IPS DF 6.9 (cell line): ENCODE results near the gene TCF3.

Experiments
- DNase-seq: peaks from one replicate; pipeline ENCODE4 v3.0.0-alpha.2; 2013; ENCODE audit warnings: low read depth, low spot score
- H3K27ac ChIP-seq: one replicate; pipeline ENCODE4 v1.5.1; 2013; ENCODE audit warnings: low read length, control low read depth
- H3K27me3 ChIP-seq: 2 replicates; pipeline ENCODE4 v1.6.1; 2013; ENCODE audit warnings: mild to moderate bottlenecking, low read length; ENCODE audit not compliant: control insufficient read depth, insufficient read depth
- H3K36me3 ChIP-seq: 2 replicates; pipeline ENCODE4 v1.6.1; 2013; ENCODE audit warnings: low read length; ENCODE audit not compliant: control insufficient read depth, insufficient read depth
- H3K4me1 ChIP-seq: 2 replicates; pipeline ENCODE4 v1.6.1; 2013; ENCODE audit warnings: low read length; ENCODE audit not compliant: control insufficient read depth, insufficient read depth
- H3K4me3 ChIP-seq: 2 replicates; pipeline ENCODE4 v1.5.1; 2013; ENCODE audit warnings: mild to moderate bottlenecking, low read length
- H3K9me3 ChIP-seq: 2 replicates; pipeline ENCODE4 v1.6.1; 2013; ENCODE audit warnings: low read length, inconsistent platforms; ENCODE audit not compliant: control insufficient read depth, insufficient read depth
- WGBS: extraction: QIAGEN DNeasy Blood & Tissue Kit; methylation state at CpG from one replicate; pipeline ENCODE4 v1.1.7; 2013; ENCODE audit warnings: mixed read lengths, missing lambda C conversion rate; ENCODE audit not compliant: insufficient read length, insufficient coverage; 5-methylcytosine and 5-hydroxymethylcytosine counted together

Gene TCF3

GRCh38 chr19:1650650-1651567 lies 1.5 kb downstream of the TCF3 start:
- no peak overlapping the region for H3K27ac ChIP-seq
- peak overlapping the region; percentile 82 for H3K4me3 ChIP-seq
- no peaks in the 10 kb centered on the region for H3K27me3 ChIP-seq
- H3K9me3 ChIP-seq: no peaks in the 10 kb centered on the region
- WGBS: no CpG with 5 or more reads among the region's 36 CpGs
- H3K4me1 ChIP-seq: peaks cover 2% of the 10 kb centered on the region; the same call in 1 of the 2 replicates
- H3K36me3 ChIP-seq: peaks cover 32% of the 10 kb centered on the region
- DNase-seq: no peak

DNA sequence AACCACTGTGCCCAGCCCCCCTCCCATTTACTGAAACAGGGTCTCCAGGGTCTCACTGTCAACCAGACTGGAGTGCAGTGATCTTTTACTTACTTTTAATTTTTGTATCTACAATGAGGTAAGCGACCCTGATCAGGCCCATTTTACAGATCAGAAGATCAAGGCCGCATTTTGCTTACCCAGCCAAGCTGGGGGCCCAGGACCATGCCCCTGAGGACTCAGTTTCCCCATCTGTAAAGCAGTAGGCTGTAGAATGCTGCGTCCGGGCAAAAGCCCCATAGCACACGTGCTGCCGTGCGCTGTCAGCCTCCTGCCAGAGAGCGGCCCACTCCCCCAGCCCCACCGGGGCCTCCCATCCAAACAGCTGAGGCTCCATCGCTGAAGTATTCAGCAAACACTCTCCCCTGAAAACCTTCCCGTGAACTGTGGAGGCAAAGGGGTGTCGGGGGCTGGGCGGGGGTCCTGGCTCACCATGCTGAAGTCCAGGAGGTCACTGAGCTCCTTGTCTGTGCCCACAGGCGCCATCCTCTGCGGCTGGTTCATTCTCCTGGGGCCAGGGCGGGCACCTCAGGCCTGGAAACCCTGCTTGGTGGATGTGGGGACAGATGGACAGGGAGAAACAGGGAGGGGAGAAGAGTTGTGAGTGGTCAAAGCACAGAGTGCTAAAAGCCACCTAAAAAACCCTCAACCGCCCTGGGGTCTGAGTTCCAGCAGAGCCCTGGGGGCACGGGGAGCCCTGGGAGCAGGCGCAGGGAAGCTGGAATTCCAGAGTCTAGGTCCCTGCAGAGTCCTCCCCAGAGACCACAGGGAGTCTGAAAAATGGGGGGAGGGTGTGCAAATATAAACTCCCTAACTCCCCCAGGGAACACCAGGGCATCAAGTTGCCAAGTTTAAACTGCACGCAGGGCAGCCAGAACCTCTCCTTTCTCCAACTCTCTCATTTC lies 2.4 kb downstream of the TCF3 start:
- DNase-seq: no peak
- Histone ChIP-seq H3K27ac (no peak overlapping the region), H3K4me1 (peaks cover 2% of the 10 kb centered on the region; the same call in 1 of the 2 replicates), H3K9me3 (no peaks in the 10 kb centered on the region), H3K27me3 (no peaks in the 10 kb centered on the region), H3K4me3 (peak overlapping the region; percentile 82; the same call in 1 of the 2 replicates), H3K36me3 (peaks cover 40% of the 10 kb centered on the region)
- no CpG with 5 or more reads among the region's 20 CpGs for WGBS

DNA sequence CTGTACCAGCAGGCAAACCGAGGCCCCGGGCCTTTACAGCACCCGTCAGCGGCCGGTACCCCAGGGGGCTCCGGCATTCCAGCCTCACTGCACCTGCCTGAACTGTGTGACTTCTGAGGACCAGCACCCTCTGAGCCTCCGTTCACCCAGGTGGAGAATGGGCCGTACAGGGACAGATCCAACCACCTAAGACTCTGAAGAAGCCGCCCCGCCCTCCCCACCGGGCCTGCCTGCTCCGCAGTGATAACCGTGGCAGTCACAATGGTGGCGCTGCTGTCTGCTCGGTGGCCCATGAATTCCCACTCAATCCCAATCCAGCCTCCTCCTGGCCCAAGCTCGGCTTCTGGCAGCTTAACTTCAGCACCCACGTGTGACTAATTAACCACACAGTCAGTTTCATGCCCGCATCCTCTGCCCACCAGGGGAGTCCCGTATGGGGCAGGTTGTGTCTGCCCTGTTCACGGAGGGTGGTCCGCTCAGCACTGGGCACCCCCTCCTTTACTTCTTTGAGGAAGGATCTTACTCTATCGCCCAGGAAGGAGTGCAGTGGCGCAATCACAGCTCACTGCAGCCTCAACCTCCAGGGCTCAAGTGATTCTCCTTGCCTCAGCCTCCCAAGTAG lies 3.4 kb downstream of the TCF3 start:
- no peak overlapping the region for H3K27ac ChIP-seq
- H3K36me3 ChIP-seq: peaks cover 46% of the 10 kb centered on the region

DNA sequence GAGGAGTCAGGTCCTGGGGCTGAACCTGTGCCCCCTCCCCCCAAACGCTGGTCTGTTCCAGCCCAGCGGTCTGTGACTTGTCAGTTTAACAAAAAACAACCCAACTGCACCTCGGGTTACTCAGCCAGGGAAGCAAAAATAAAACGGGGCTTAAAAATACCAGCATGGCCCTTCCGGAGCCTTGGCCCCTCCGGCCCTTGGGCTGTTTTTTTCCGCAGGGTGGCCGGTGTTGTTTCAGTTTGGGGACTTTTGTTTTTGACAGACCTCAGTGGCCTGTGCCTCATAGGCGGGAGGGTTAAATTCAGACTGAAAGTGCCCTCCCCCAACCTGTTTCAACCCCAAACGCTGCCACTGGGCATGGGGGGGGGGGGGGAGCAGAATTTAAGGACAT lies 4.0 kb downstream of the TCF3 start:
- H3K36me3 ChIP-seq: peaks cover 46% of the 10 kb centered on the region
- no peak overlapping the region for H3K27ac ChIP-seq
- H3K9me3 ChIP-seq: no peaks in the 10 kb centered on the region
- DNase-seq: no peak
- no peaks in the 10 kb centered on the region for H3K27me3 ChIP-seq
- no peak overlapping the region for H3K4me3 ChIP-seq
- WGBS: no CpG with 5 or more reads among the region's 10 CpGs
- peaks cover 2% of the 10 kb centered on the region; the same call in 1 of the 2 replicates for H3K4me1 ChIP-seq

More for the DNA sequence above, 3.4 kb downstream of the TCF3 start:
- DNase-seq: no peak
- no peaks in the 10 kb centered on the region for H3K27me3 ChIP-seq
- no peak overlapping the region for H3K4me3 ChIP-seq
- H3K4me1 ChIP-seq: peaks cover 2% of the 10 kb centered on the region; the same call in 1 of the 2 replicates
- no CpG with 5 or more reads among the region's 23 CpGs for WGBS
- no peaks in the 10 kb centered on the region for H3K9me3 ChIP-seq

GRCh38 chr19:1647501-1648458 lies 4.6 kb downstream of the TCF3 start:
- Histone ChIP-seq H3K4me3 (no peak overlapping the region), H3K9me3 (no peaks in the 10 kb centered on the region), H3K36me3 (peaks cover 47% of the 10 kb centered on the region), H3K27me3 (no peaks in the 10 kb centered on the region), H3K27ac (no peak overlapping the region), H3K4me1 (peaks cover 2% of the 10 kb centered on the region; the same call in 1 of the 2 replicates)
- no peak for DNase-seq
- WGBS: no CpG with 5 or more reads among the region's 41 CpGs

DNA sequence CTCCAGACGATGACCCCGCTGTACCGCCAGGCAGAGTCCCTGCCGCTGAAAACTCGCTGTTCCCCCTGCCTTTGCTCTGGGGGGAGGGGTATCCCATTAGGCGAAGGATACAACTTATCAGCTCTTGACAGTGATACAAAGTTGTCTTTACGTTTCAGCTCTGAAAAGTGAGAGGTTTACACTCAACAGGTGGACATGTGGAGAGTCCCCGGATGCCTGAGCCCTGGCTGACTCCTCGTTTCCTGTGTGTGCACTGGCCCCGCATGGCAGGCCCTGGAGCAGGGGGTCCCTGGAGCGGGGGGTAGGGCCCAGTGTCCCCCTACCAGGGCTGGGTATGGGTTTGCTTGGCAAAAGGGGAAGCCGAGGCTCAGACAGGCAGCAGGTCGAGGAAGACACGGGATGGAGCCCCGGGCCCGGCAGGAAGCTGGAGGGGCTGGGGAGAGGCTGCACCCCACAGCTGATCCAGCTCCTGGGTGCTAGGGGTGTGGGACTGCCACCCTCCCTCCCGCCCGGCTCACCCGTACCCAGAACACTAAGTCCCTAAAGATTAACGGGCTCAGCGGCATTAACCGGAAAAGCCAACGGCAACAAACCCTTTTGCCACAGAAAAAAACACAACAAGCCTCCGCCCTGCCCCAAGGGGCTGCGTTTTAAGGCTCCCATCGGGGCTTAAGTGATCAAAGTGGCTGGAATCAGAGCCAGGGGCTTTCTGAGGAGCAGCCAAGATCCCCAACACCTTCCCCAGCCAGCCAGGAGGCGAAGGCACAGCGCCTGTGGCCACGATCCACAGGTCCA lies 5.6 kb downstream of the TCF3 start:
- no peak overlapping the region for H3K27ac ChIP-seq
- H3K36me3 ChIP-seq: peaks cover 55% of the 10 kb centered on the region
- H3K27me3 ChIP-seq: no peaks in the 10 kb centered on the region
- no peak overlapping the region for H3K4me3 ChIP-seq
- no CpG with 5 or more reads among the region's 29 CpGs for WGBS
- no peak for DNase-seq
- peaks cover 2% of the 10 kb centered on the region; the same call in 1 of the 2 replicates for H3K4me1 ChIP-seq
- H3K9me3 ChIP-seq: no peaks in the 10 kb centered on the region

DNA sequence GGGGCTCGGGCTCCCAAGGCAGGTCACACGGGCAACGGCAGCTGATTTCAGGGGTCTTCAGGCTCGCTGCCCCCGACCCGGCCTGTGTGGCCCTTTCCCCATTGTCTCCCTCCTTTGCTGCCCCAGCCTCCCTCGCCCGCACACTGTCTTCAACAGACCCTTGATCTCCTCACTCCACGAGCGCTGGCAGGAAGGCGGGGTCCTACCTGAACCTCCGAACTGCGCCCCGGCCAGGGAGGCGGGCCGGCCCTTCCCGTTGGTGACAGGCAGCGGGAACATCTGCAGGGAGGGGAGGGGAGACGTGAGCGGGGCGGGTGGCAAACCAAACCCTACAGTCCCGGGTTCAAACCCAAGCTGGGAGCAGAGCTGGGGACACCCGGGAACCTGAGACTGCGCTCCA lies 6.3 kb downstream of the TCF3 start:
- Histone ChIP-seq H3K9me3 (no peaks in the 10 kb centered on the region), H3K36me3 (peaks cover 57% of the 10 kb centered on the region), H3K4me3 (no peak overlapping the region), H3K27ac (no peak overlapping the region), H3K27me3 (no peaks in the 10 kb centered on the region), H3K4me1 (peaks cover 2% of the 10 kb centered on the region; the same call in 1 of the 2 replicates)
- DNase-seq: no peak
- WGBS: no CpG with 5 or more reads among the region's 24 CpGs

DNA sequence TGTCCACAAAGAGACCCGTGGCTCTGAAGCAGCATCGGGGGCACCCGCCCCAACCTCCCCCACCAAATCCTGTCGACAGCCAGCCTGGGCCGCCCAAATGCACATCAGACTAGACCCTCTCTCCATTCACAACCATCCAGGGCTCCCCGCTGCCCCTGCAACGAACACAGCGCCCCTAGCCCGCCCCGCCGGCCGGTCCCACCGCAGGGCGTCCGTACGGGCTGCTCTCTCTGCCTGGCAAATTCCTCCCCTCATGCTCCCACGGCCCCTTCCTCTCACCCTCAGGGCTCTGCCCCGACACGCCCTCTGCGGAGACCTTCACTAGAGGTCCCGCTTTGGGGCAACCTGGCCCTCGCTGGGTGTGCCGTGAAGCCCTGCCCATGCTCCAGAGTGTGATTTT lies 7.1 kb downstream of the TCF3 start:
- Histone ChIP-seq H3K27me3 (no peaks in the 10 kb centered on the region), H3K27ac (no peak overlapping the region), H3K4me3 (no peak overlapping the region), H3K36me3 (peaks cover 57% of the 10 kb centered on the region), H3K4me1 (peaks cover 2% of the 10 kb centered on the region; the same call in 1 of the 2 replicates), H3K9me3 (no peaks in the 10 kb centered on the region)
- DNase-seq: no peak
- WGBS: no CpG with 5 or more reads among the region's 23 CpGs

GRCh38 chr19:1644070-1644469 lies 8.3 kb downstream of the TCF3 start:
- Histone ChIP-seq H3K27ac (no peak overlapping the region), H3K9me3 (no peaks in the 10 kb centered on the region), H3K4me1 (no peaks in the 10 kb centered on the region; the same call in 1 of the 2 replicates), H3K36me3 (peaks cover 53% of the 10 kb centered on the region), H3K27me3 (no peaks in the 10 kb centered on the region), H3K4me3 (no peak overlapping the region)
- no CpG with 5 or more reads among the region's 16 CpGs for WGBS
- no peak for DNase-seq
